NCI-H1105 (cell line): ENCODE data around the gene OVCH1.
"Not testable (repeated sequence)": the region's sequence is repeated elsewhere in the genome, so short reads cannot be mapped to it uniquely, and the experiment has no call there.

ENCODE experiments used
- DNase-seq: peaks from one replicate; lab custom pipeline; 2025; lab: John Stamatoyannopoulos, UW

Gene OVCH1

GRCh38 chr12:29402437-29402836 is 95.0 kb downstream of the OVCH1 start:
- DNase-seq = no peak

GRCh38 chr12:29398495-29398894 is 99.0 kb downstream of the OVCH1 start:
- no peak for DNase-seq

- DNase-seq = no peak
These were observed 100.7 kb downstream of the OVCH1 start for GRCh38 chr12:29396774-29397173.

- DNase-seq = no peak
These were observed 102.1 kb downstream of the OVCH1 start for GRCh38 chr12:29395356-29395755.

- DNase-seq = not testable (repeated sequence)
These were observed 107.1 kb downstream of the OVCH1 start for GRCh38 chr12:29390419-29390818.

- no peak for DNase-seq
These were observed 108.1 kb downstream of the OVCH1 start for GRCh38 chr12:29389295-29389919.

GRCh38 chr12:29386084-29386680 is 111.3 kb downstream of the OVCH1 start:
- not testable (repeated sequence) for DNase-seq

- not testable (repeated sequence) for DNase-seq
These were observed 112.3 kb downstream of the OVCH1 start for GRCh38 chr12:29385194-29385593.

GRCh38 chr12:29382251-29382650 is 115.2 kb downstream of the OVCH1 start:
- DNase-seq = no peak

- DNase-seq = peak; percentile 99
These were observed 116.7 kb downstream of the OVCH1 start, which contains the start of gene ERGIC2 for GRCh38 chr12:29380536-29381523. Gene ERGIC2, minus strand, starts transcription at chr12:29381172. Its CDS starts 9,539 bp downstream, at chr12:29371633.
